ENCODE results near the gene ASTN2. TPM values are rescaled to one million over a fixed set of nuclear protein-coding genes. Genes with fewer than 3 reads are reported as not detected.

ASTN2 gene
- total and polyA plus RNA-seq, 10 of the 15 experiments (the other 5 are each of a cell fraction or from before 2014, with no cell fraction given), result 1.4 to 15.7 (median 7.0) TPM

- TF ChIP-seq EED (IDR thresholded peaks at IDR 0.05; ENCODE audit: low read depth) (peak; percentile 46; the same call in 1 of the 2 replicates), IRF5 (IDR thresholded peaks at IDR 0.05; ENCODE audit: borderline replicate concordance) (no peak), MAX (IDR thresholded peaks at IDR 0.05; ENCODE audit: low read depth, low read length) (no peak), BCL11A (IDR thresholded peaks at IDR 0.05; ENCODE audit: low read depth, low read length) (no peak), CHD2 (IDR thresholded peaks at IDR 0.05; ENCODE audit: borderline replicate concordance, low read depth, low read length) (no peak)
Measured at GRCh38 chr9:116935149-116935897, 479.5 kb downstream of the ASTN2 start (continued).

- no peaks in the 10 kb centered on the region for H4K20me1 ChIP-seq (ENCODE audit: control insufficient read depth, insufficient read depth)
- ChIA-PET RAD21 (ENCODE audit: unreplicated experiment) (interaction anchor here (0.6 kb wide), 1 partner anchor 22 kb away, joined by 3 read pairs; no protein-coding TSS in a partner anchor), POLR2A (no interaction called here), CTCF (interaction anchor here (1.0 kb wide), 1 partner anchor 19 kb away, joined by 4 read pairs; no protein-coding TSS in a partner anchor), SMC1A (ENCODE audit: uncharacterized antibody, unreplicated experiment) (interaction anchor here (1.6 kb wide), 1 partner anchor 12 kb away, joined by 4 read pairs; no protein-coding TSS in a partner anchor)
- FAIRE-seq, result no peak
- in situ Hi-C loops (cut with MboI) (no loop called here), intact Hi-C loops (cut with micrococcal nuclease; ENCODE audit: unreplicated experiment) (no loop called here)
- H3K27ac ChIP-seq (ENCODE audit: control insufficient read depth, insufficient read depth), result no peak overlapping the region
- H3K4me2 ChIP-seq (ENCODE audit: control insufficient read depth, insufficient read depth), result no peak overlapping the region
- H3K79me2 ChIP-seq (ENCODE audit: control insufficient read depth, insufficient read depth, low read length), result no peaks in the 10 kb centered on the region
- H3K4me3 ChIP-seq, result no peak overlapping the region
- no peak for ATAC-seq
- no peaks in the 10 kb centered on the region; the same call in 2 of the 3 replicates for H3K9me3 ChIP-seq (replicated peaks; ENCODE audit: control insufficient read depth, insufficient read depth, low read length)
- BruUV-seq (replicated peaks), result no TSS peak
- H3K27me3 ChIP-seq (replicated peaks in 1 of 2; ENCODE audit: control insufficient read depth in 2 of 2, insufficient read depth in 2 of 2, low read length in 1 of 2), result no peaks in the 10 kb centered on the region
- DNase-seq (ENCODE audit: low read depth, low spot score), result no peak
- no peaks in the 10 kb centered on the region for H3K4me1 ChIP-seq (ENCODE audit: control insufficient read depth, insufficient read depth, low read length)
- no peak overlapping the region for H3K9ac ChIP-seq (ENCODE audit: control insufficient read depth, insufficient read depth, low read length)
- H2AFZ ChIP-seq (ENCODE audit: control insufficient read depth, low read depth, low read length), result no peak overlapping the region
- no peaks in the 10 kb centered on the region for H3K36me3 ChIP-seq (ENCODE audit: control insufficient read depth in 2 of 2, insufficient read depth in 2 of 2, low read length in 1 of 2)
- WGBS (ENCODE audit: insufficient coverage, insufficient replicate concordance, low lambda C conversion rate, missing lambda C conversion rate), result 42% methylated on average over 5 of the region's 5 CpGs
- TF ChIP-seq HDAC2 (IDR thresholded peaks at IDR 0.05) (no peak), USF2 (IDR thresholded peaks at IDR 0.05; ENCODE audit: borderline replicate concordance, low read depth, low read length) (no peak), MEF2A (IDR thresholded peaks at IDR 0.05; ENCODE audit: insufficient read depth, low read depth, low read length) (no peak), ASH2L (IDR thresholded peaks at IDR 0.05; ENCODE audit: borderline replicate concordance, low read depth) (no peak), NFYA (IDR thresholded peaks at IDR 0.05; ENCODE audit: borderline replicate concordance, low read depth, low read length) (no peak), NR2C2 (IDR thresholded peaks at IDR 0.05; ENCODE audit: borderline replicate concordance, control insufficient read depth, insufficient read length, low read depth) (no peak), RBBP5 (conservative IDR thresholded peaks at IDR 0.05) (no peak), CHD1 (IDR thresholded peaks at IDR 0.05; ENCODE audit: low read depth, low read length) (no peak), JUND (IDR thresholded peaks at IDR 0.05; ENCODE audit: low read depth, low read length) (no peak), USF1 (IDR thresholded peaks at IDR 0.05; ENCODE audit: borderline replicate concordance, extremely low read length, insufficient read depth, low read depth, low read length) (no peak), NKRF (conservative IDR thresholded peaks at IDR 0.05) (no peak)
Measured at GRCh38 chr9:116934131-116934530, 480.7 kb downstream of the ASTN2 start.
